HG02943 (cell line): ENCODE data around the gene TFAP2A.

Experiments used
- ATAC-seq: cut with Tn5 transposase; IDR thresholded peaks from one replicate; pipeline ENCODE4 v1.9.1; 2021; ENCODE audit warnings: mild to moderate bottlenecking, low read depth, moderate library complexity; ENCODE audit not compliant: unreplicated experiment

The TFAP2A gene

GRCh38 chr6:10385524-10386132, 29.2 kb downstream of the TFAP2A start:
- ATAC-seq, result no peak

DNA sequence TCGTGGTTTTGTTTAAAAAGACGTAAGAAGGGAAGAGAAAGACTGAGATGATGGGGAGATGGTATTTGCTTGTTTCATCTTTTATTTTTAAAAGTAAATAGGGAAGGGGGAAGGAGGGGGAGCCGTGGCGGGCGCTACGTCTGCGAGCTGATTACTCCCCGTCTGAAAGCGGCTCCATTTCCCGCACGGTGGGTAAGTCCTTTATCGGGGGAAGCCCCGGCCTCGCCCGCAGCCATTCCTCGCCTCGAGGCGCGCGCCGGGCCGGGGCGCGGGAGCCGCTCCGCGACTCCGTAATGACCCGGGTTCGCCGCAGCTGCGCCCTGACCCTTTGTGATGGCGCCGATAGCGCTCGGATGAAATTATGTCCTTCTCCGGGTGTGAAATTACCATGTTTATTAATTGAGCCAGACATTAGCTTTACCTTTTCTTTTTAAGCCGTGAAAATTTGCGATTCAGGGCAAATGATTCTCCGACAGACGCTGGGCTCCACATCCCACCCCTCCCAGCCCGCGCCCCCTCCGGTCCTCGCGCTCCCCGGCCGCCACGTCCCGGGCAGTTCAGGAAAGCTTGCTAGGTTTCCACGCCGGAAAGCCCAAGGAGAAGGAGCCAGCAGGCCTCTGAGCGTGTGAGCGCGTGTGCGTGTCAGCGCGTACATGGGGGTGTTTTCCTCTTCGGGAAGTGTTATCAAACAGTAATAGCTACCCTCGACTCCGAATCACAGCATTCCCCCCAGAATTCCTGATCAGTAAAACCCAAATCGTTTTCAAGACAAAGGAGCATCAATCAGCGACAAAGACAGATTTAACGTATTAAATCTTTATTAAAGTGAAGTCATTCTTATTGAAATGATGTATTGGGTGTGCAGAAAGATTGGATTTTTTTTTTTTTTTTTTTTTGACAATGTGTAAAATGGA, 30.0 kb downstream of the TFAP2A start:
- ATAC-seq, result no peak

DNA sequence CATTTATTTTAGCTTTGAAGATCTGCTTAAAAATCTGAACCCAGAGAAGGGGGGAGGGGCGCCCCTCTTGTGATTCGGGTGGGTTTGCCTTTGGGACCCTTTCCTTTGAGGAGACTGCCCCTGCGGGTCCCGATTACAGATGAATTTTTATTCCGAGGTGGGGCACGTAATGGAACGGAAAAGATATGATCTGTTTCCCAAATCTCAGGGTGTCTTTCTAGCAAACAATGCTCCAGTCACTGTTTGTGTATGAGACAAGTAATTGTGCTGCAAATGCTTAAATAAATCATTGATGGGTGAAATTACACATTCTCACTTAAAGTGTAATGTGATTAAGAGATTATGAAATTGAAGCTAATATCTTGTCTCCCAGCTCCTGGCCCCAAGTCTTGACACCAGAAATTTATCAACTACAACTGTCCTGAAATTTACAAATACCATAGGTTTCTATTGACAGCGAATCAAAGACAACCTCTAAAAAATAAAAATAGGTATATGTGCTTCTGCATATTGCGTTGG, 30.7 kb downstream of the TFAP2A start:
- ATAC-seq, result no peak

DNA sequence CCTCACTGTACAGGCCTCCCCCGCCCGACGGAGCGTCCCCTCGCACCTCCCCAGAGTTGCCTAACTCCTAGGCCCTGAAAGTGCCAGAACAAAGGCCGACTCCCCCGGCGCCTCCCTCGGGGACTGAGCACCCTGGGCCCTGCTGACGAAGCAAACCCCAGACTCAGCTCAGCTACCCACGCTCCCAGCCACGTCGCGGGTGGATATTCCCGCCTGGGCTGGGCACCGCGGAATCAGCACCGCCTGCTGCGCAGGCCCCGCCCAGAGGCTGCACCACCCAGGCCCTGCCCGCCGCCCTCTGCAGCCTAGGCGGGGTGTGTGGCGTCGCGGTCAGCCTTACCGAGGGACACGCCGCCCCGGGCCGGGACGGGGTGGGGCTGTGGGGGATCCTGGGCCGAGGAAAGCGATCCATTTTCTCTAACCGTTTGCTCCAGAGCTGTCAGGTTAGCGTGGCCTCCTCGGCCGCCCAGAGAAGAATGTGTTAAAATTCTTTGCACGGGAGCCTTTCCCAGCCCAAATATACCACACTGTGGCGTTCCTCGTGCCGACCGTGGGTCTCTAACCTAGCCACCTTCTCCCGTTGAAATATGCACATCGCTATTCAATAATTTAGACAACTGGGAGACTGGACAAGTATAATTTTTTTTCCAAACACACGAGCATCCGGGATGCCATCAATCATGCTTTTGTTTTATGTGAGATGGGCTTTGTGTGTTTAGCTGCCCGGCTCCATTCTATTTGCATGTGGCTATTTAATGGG, 31.4 kb downstream of the TFAP2A start:
- ATAC-seq, result no peak

DNA sequence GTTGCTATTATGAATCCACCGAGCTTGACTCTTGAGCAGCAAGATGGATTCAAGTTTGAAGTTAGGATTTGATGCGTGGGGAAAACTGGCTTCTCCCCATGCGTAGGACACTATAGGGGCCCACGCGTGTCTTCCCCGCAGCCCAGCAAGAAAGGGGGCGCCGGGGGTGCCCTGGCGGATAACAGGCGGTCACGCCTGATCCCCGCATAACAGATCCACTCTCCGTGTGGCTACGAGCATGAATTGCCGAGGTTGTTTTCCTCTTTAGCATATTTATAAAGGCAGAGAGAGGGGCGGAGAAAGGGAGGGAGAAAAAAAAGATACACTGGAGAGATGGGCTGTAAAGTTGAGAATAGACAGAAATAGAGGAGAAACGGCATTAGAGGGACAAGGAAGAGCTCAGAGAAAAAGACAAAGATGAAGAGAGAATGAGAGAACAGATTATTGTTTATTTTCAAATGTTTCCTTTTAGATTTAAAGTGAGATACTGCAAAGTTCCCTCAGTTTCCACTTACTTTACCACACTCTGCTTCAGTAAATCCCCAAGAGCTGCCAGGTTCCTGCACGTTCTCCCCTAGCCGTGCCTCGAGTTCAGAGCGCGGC, 32.0 kb downstream of the TFAP2A start:
- ATAC-seq, result no peak

GRCh38 chr6:10382322-10382721, 32.6 kb downstream of the TFAP2A start:
- no peak for ATAC-seq

DNA sequence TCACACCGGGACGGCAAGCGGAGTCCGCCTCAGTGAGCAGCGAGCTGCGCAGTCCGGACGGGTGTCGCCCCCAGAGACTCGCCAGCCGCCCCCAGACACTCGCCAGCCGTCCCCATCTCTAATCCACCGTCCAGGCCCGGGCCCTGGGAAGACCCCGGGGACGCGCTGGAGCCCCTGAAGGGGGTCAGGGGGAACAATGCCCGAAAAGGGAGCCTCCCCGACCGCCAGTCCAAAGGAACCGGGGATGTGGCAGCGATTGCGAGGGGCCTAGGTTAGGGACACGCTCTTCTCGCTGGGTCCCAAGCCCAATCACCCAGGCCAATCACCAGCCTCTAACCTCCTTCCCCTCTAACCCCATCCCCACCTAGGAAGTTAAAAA, 33.1 kb downstream of the TFAP2A start:
- ATAC-seq, result no peak

DNA sequence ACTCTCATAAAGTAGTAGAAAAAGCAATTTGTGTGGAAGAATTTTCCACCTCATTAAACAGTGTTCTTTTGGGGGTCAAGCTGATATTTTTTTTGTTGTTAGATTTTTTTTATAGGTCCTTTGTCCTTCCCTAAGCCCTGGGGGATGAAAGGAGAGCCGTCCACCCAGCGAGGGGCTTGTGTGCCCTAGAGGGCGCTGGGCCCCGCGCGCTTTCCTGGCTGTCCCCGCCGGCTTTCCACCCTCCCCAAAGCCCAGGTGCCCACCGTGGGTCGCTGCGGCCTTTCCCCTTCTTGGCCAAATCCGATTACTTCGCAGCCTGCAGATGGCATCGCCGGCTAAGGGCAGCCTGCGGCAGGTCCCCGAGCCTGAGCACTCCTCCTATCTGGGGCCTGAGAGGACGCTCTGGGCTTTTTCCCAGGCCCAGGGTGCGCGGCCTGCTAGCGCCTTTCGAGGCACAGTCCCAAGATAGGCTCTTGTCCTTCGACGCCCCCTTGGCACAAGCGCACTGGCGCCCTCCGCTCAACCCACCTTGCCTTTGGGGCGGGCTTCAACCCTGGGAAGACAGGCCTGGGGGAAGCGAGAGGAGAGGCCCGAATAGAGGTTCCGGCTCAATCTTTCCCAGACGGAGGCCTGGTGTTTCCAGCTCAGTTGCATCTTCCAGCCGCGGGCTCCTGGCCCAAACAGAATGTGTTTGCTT, 33.6 kb downstream of the TFAP2A start:
- ATAC-seq, result no peak

DNA sequence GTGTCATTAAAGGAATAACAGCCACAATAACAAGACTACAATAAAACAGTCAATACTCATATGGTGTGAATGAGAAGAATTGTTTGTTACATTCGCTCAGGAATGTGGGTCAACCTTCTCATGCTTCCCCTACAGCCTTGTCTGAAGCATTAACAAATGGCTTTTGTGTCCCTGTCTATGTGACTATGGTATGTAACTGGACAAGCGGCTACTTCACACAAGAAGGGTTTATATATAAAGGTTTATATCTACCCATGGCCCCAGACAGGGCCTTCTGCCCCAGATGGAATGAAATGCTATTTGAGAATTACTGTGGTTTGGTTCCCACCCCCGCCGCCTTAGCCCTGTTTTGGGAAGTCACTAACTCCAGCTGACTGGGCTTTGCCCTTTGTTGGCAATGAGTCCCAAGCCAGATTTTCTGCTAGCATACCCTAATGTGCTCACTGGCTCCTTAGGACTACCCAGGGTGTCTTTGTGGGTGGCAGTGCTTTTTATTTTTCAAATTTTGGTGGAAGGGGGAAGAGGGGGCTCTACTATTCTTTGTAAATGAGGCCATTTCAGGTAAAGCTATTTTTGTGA, 39.4 kb downstream of the TFAP2A start:
- ATAC-seq, result no peak

DNA sequence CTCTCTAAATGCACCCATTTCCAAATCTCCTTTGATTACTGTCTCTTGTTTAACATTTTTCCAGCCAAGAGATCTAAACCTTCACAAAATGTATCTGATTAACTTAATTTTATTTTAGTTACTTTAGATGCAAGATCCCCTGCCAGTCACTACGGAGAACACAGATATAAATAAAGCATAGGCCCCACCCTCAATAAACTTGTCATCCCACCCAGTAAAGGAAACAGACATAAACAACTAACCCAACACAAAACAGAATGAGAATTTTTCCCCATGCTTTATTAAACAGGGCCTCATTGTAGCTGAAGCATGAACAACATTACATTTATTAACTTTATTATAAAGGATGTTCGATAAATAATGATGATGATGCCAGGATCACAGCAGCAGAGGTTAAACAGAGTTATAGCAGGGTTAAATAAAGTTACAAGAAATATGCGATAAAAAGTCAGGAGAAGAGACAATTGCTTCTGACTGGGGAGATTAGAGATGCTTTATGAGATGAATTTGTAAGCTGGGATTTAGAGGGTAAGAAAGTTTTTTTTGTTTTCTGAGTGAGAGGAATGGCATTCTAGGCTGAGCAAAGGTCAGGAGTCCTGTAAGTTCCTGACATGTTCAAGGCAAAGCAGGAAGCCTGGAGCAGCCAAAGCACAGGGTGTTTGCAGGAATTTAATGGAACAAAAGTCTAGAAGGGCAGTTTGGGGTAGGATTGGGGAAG, 41.1 kb downstream of the TFAP2A start:
- ATAC-seq, result no peak

- ATAC-seq, result no peak
These were observed 45.0 kb downstream of the TFAP2A start for GRCh38 chr6:10369896-10370295.

DNA sequence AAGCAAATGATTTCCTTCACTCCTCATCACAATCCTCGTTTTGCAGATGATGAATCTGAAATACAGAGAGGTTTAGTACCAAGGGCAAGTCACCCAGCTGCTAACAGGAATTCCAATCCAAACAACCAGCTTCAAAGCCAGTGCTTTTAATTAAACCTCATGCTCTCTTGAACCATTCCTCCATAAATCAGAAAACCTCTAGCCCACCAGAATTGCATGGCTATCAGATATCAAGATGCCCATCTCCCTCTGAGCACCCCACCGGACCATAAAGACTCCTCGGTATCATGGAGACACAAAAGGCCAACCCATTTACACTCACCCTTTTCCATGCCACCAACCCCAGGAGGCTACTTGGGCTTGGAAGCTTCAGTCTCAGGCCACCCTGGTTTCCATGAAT, 46.0 kb downstream of the TFAP2A start:
- no peak for ATAC-seq

GRCh38 chr6:10363911-10364310, 51.0 kb downstream of the TFAP2A start:
- ATAC-seq, result no peak

DNA sequence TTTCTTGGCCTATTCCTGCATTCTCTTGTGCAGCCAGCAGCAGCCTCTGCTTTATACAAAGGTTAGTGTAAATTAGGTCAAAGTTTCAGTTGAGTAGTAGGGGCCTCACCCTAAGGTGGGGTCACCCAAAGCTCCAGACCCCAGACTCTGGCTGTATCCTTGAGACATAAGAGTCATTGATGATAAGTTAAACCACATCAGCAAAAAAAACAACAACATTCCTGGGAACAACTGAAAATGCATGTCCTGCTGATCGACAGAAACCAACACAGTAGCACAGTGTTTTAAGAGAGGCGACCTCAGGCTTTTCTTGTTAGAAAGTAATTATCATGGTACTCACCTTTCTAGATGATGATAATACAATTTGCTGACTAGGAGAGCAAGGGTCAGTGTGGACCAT, 52.6 kb downstream of the TFAP2A start:
- ATAC-seq, result no peak

- ATAC-seq, result no peak
These were observed 53.4 kb downstream of the TFAP2A start for GRCh38 chr6:10361428-10361827.

DNA sequence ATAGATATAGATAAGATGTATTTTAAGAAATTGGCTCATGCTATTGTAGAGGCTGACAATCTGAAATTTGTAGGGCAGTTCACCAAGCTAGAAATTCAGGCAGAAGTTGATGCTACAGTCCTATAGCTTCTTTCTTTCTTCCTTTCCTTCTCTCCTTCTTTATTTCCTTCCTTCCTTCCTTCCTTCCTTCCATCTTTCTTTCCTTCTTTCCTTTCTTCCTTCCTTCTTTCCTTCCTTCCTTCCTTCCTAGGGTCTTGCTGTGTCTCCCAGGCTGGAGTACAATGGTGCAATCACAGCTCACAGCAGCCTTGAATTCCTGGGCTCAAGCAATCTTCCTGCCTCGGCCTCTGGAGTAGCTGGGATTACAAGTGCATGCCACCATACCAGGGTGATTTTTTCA, 55.3 kb downstream of the TFAP2A start:
- no peak for ATAC-seq

GRCh38 chr6:10355115-10355702, 59.7 kb downstream of the TFAP2A start:
- ATAC-seq, result no peak

- no peak for ATAC-seq
These were observed 63.1 kb downstream of the TFAP2A start for GRCh38 chr6:10351791-10352190.

- no peak for ATAC-seq
These were observed 64.2 kb downstream of the TFAP2A start for GRCh38 chr6:10350720-10351119.
